Measurements from ENCODE around the gene KAZN. TPM values are rescaled to one million over a fixed set of nuclear protein-coding genes. Genes with fewer than 3 reads are reported as not detected.
"Not testable (repeated sequence)": the region's sequence is repeated elsewhere in the genome, so short reads cannot be mapped to it uniquely, and the experiment has no call there.

Gene KAZN
- 0.22 and 0.60 TPM in 2 replicates for total RNA-seq

DNA sequence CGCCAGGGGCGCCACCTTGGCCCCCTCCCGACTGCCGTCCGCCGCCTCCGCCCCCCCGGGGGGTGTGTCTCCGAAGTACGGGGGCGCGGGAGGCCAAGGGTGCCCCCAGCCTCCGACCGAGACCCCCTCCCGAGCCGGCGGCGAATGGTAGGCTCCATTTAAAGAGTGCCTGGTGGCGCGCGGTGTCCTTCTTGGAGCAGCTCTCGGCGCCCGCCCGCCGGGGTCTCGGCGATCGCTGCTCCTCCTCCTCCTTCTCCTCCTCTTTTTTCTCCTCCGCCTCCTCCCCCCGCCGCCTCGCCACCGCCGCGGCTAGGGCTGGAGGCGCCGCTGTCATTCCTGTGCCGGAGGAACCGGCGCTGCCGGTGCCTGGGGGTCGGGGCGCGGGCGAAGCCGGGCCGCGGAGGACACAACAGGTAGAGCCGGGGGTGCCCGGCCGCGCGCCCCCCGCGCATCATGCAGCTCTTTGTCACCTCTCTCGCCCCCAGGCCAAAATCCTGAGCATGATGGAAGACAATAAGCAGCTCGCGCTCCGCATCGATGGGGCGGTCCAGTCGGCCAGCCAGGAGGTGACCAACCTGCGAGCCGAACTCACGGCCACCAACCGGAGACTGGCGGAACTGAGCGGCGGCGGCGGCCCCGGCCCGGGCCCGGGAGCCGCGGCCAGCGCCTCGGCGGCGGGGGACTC lies at the start of gene KAZN:
Gene KAZN, plus strand, starts transcription at position 188 of the 685 bp plus-strand sequence.
- DNase-seq (ENCODE audit: low read depth in 2 of 2) = no peak

DNA sequence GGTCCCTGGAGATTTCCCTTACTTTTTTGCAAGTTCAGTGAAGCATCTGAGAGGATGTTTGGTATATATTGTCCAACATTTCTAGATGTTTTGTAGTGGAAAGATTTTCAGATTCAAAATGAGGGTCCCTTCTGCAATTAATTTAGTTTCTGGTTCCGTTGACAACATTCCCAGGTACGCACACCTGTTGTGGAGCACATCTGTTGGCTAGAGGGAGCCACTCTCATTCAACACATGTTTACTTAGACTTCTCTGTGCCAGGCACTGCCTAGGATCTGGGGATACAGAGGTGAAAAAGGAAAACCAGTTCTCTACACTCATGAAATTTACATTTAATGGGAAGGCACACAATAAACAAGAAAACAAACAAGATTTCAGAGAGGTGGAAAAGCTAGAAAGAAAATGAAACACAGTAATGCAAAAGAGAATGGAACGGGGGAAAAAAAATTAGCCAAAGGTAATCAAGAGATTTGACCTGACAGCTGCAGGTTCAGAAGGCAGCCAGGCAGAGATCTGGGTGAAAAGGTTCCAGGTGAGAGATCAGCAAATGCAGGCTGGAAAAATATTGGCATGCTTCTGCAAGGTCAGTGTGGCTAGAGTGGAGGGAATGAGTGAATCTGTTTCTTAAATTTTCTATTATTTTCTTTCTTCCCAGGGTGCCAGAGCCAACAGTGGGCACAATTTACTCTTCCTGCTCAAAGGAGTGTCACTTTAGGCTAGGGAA lies 48.4 kb upstream of the KAZN start:
- DNase-seq (ENCODE audit: low read depth in 2 of 2) = no peak

DNA sequence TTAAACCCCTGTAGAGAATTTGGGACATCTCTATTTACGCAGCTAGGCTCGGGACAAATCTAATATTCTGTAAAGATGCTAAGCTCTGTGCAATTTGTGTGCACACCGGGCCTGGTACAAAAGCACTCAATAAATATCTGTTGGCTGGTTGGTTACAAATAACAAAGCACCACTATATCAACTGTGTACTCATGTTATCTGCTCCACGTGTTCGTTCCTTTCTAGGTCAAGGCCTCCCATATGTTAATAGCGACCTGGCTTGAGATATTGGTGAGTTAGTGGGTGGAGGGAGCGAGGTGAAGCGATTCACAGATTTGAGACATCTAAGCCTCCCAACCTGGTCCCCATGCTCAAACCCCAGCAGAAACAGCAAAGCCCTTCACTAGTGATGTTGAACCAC lies 47.1 kb upstream of the KAZN start:
- DNase-seq (ENCODE audit: low read depth in 2 of 2) = no peak

DNA sequence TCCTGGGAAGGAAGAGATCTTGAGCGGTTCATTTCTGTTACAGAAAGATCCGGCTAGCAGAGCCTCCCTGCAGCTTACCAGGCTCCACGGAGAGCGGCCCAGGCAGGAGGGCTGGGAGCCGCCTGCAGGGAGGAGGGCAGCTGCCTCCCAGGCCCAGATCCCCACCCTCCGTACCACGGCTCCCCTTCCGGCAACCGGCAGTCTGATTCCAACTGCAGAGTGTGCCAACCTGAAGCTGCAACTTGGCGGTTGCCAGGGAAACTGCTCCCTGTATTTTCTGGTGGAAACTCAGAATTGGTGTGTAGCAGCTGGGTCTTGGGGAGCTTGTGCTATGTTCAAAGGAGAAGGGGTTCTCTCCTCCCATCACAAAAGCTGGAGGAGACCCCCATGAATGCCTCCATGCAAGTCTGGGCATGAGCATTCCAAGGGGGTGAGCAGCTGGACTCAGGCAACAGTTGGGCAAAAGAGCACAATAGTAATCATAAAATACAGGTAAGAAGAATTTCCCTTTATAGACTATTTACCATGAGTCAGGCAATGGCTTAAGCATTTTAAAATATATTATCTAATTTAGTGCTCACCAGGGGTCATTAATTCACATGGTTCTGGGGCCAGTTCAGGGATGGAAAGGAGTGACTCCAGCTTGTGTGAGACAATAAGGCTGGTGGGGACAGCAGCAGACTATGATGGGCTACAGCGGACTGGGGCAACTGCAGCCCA lies 46.1 kb upstream of the KAZN start:
- no peak for DNase-seq (ENCODE audit: low read depth in 2 of 2)

DNA sequence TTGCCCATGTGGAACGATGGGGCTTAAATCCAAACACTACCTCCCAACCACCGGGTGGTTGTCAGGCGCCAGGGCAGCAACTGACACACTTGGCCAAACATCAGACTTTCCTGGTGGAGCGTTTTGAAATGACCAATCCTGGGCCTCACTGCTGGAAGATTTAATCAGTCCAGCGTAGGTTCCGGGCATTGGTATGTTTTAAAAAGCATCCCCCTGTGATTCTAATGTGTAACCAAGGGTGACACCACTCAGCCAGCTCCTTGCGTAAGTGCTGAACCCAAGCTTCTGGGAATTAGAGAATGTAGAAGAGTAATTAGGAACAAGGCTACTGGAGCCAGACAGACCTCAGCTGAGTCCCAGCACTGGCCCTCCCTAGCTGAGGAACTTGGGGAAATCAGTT lies 44.8 kb upstream of the KAZN start:
- no peak for DNase-seq (ENCODE audit: low read depth in 2 of 2)

DNA sequence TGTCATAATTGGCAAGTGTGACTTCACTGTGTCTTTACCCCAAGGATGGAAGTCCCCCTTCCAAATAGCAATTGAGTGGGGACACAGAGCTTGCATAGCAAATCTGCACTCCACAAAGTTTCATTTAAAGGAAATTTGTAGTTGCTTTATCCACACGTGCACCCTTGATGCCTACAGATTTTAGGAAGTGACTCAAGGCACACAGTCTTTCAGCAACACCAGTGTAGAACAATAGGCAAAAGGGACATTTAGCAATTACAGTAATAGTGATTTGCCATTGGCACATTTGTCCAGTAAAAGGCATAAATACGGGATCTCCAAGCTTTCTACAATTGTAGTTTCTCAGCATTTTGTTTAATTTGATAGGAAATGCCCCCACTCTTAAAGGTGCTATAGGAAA lies 43.4 kb upstream of the KAZN start:
- no peak for DNase-seq (ENCODE audit: low read depth in 2 of 2)

DNA sequence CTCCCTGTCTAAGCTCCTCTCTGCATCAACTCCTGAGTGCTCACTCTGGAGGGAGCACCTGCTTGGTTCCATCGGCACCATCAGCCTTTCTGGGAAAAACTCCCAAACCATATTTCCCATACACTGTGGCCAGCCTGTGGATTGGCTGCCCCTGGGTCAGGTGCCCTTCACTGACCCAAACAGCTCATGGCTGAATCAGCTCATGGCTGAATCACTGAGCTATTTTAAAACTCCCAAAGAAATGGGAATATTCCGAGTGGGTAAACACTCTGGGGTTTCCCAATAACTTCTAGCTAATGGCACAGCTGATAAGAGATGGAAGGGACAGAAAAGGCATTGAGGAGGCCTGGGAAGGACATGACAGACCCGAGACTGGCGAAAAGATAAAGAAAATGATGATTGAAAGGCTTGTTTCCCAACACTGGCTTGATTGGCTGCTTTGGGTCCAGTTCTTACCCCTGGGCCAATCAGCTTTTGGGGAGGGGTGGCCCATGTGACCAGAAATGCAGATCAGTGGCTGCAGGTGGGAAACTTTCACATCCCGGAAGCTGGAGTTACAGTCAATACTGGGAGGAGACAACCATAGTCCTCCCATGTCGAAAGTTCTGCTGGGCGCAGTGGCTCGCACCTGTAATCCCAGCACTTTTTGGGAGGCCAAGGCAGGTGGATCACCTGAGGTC lies 37.3 kb upstream of the KAZN start:
- DNase-seq (ENCODE audit: low read depth in 2 of 2) = no peak

DNA sequence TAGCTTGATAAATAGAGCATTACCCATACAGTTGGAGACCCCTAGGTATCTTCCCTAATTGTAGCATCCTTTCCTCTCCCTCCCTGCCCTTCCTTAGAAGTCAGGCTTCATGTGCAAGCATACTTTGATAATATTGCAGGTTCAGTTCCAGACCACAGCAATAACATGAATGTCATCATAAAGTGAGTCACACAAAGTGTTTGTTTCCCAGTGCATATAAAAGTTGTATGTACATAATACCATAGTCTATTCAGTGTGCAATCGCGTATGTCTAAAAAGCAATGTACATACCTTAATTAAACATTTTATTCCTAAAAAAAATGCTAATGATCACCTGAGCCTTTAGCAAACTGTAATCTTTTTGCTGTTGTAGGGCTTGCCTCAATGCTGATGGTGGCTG lies 33.4 kb upstream of the KAZN start:
- DNase-seq (ENCODE audit: low read depth in 2 of 2) = no peak

DNA sequence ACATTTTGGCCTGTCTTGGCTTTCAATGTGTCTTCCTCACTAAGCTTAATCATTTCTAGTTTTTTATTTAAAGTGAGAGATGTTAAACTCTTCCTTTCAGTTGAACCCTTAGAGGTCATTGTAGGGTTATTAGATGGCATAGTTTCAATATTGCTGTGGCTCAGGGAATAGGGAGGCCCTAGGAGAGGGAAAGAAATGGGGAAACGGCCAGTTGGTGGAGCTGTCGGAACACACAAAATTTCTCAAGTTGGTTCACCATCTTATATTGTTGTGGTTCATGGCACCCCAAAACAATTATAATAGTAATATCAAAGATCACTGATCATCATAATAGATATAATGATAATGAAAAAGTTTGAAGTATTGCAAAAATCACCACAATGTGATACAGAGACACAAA lies 31.4 kb upstream of the KAZN start:
- no peak for DNase-seq (ENCODE audit: low read depth in 2 of 2)

DNA sequence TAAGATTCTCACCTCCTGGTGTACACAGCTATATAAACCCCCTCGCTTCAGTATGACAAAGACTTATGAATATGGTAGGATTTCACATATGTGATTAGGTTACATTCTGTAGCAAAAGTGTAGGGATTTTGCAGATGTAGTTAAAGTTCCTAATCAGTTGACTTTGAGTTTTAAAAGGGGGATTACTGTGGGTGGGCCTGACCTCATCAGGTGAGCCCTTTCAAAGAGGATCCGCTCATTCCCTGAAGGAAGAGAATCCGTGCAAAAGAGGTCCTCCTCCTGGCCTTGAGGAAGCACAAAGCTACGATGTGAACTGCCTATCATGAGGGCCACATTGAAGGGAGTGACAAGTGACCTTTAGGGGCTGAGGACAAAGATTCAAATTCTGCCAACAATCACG lies 30.6 kb upstream of the KAZN start:
- no peak for DNase-seq (ENCODE audit: low read depth in 2 of 2)

DNA sequence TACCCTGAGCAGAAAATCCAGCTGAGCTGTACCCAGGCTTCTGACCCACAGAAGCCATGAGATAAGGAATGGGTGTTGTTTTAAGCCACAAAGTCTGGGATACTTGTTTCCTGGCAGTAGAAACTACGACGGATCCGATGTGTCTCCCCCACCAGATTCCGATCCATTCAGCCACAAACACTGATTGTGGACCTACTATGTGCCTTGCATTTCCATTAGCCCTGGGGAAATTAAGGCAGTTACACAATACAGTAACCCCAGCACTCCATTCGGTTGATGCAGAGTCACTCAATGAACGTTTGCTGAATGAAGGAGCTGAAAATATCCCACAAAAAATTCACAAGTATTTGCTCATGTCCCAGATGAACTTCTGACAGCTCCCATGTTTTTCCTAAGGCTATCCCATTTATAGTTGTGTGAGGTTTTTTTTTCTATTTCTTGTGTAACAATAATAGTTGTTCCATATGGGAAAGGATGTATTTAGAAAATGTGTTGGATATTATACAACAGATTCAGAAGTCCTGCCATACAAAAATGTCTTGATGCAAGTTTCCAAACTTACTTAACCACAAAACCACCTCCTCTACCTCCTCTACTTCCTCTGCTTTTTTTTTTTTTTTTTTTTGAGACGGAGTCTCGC lies 29.6 kb upstream of the KAZN start:
- DNase-seq (ENCODE audit: low read depth in 2 of 2) = no peak

DNA sequence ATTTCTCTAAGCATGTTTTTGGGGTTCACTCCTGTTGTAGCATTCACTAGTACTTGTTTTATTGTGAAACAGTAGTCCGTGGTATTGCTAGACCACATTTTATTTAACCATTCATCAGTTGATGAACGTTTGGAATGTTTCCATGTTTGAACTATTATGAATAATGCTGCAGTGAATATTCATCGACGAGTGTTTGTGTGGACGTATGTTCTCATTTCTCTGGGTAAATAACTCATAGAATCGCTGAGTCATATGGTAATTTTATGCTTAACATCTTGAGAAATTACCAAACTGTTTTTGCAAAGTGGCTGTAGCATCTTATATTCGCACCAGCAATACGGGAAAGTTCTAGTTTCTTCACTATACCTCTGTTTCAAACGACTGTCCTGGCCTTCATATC lies 28.0 kb upstream of the KAZN start:
- DNase-seq (ENCODE audit: low read depth in 2 of 2) = no peak

DNA sequence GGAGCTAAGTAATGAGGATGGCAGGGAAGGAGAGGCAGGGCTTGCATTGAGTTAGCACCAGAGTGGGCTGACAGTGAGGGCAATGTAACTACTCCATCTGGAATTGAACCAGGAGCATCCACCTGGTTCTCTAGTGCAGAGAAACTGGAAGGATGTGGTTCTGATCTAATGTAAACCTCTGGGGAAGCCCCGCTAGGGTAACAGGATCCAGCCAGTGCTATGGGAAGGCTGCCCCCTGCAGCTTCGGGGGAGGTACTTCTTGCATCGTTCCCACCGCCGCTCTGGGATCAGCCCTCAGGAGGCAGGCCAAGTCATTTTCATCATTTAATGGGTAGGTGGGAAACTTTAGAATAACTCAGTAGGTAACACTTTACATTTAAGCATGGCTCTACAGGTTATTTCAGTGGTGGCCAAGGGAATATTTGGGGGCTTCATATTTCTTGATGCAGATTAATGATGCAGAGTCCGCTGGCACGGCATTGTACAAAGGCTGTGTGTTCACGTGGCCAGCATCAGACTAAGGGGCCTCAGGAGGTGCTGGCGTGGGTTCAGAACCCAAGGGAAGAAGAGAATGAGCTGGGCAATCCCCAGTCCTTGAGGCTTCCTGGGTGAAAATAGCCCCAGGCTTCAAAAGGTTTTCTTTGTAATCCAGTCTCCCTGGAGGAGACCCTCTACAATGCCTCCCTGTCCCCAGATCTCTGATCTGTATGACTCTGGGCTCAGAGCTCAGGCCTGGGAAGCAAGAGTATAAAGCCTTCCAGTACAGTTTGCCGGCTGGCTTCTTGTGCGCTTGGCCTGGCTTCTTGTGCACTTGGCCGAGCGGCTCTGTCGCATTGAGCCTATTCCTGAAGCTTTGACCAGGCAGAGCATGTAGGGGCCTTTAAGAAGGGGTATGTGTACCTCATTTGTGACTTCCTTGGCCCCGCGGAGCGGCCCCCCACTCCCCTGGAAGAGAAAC lies 26.4 kb upstream of the KAZN start:
- no peak for DNase-seq (ENCODE audit: low read depth in 2 of 2)

DNA sequence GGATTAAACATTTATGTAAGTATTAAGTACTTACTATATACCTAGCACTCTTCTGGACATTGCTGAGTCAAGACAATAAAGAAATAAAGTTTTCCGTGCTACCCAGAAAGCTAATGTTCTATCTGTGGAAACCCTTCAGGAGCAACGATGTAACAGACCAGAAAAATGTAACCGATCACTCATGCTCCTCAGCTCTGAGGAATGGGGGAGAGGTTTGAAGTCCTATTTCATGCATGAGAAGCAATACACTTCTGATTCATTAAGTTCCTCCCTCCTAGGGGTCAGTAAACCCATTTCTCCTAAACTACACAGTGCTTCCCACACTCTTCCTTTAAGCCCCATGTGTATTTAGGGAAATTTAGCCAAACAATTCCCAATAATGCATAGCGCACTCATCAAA lies 25.6 kb upstream of the KAZN start:
- no peak for DNase-seq (ENCODE audit: low read depth in 2 of 2)

DNA sequence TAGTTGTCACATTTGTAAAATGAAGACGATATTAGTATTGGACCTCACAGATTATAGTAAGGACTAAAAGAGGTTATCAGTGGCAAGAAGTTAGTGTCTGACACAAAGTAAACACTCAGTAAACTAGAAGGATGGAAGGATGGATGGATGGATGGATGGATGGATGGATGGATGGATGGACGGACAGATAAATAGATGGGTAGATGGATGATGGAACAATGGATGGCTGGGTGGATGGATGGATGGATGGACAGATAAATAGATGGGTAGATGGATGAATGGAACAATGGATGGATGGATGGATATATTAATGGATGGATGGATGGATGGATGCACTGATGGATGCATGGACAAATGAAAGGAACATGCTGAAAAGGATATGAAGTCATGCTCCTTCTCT lies 22.3 kb upstream of the KAZN start:
- DNase-seq (ENCODE audit: low read depth in 2 of 2) = no peak

DNA sequence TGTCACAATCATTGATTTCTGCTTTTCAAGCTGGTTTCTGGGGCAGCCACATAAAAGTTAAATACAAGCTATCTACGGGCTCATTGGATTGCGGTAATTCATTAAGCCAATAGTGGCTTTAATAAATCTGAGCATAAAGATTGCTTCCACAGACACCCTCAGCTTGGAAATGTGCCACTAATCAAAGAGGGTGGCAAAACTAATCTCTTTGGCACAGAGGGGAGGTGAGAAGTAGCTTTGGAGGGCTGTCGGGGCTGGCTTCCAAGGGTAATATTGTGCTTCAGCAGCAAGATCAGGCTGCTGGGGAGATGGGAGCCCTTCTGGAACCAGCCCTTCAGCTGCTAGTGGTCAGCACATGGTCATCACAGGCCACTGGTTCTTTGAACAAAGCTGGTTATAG lies 21.2 kb upstream of the KAZN start:
- DNase-seq (ENCODE audit: low read depth in 2 of 2) = no peak

DNA sequence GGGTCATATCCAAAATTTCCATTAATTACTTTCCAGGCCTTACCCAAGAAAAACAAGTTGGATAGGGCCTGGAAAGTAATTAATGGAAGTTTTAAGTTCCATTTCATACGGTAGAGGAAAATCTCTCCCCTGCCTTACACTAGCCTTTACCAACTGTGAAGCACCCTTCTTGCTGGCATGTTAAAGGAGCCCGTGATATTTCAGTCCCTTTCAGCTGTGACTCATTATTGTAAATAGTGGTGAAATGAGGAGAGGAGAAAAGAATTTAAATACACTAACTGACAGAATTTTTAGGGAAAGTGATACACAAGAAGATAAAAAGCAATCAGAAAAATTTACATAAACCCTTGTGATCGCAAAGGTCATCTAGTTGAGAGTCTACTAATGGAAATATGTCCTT lies 20.3 kb upstream of the KAZN start:
- no peak for DNase-seq (ENCODE audit: low read depth in 2 of 2)

DNA sequence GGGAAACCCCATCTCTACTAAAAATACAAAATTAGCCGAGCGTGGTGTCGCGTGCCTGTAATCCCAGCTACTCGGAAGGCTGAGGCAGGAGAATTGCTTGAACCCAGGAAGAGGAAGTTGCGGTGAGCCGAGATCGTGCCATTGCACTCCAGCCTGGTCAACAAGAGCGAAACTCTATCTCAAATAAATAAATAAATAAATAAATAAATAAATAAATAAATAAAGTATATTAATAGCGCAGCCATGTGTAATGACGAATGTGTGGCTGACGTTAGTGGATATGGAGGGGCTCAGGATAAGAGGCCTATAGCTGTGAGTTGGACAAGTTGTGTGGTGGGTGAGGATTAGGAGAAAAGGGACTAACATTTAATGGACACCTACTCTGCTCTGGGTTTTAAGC lies 18.2 kb upstream of the KAZN start:
- DNase-seq (ENCODE audit: low read depth in 2 of 2) = not testable (repeated sequence)

DNA sequence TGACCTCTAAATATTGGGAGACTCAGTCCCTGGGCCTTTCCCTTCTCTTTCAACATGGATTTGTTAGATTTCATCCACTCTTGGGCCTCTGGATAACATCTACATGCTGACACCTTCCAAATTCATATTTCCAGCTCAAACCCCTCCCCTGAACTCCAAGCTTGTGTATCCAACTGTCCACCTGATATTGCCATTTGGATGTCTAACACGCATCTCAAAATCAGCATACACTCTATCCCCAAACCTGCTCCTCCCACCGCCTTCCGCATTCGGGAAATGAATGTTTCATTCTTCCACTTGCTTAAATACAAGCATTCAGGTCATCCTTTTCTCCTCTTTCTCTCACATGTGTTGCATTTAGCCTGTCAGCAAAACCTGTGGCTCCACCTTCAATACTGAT lies 17.5 kb upstream of the KAZN start:
- DNase-seq (ENCODE audit: low read depth in 2 of 2) = no peak

DNA sequence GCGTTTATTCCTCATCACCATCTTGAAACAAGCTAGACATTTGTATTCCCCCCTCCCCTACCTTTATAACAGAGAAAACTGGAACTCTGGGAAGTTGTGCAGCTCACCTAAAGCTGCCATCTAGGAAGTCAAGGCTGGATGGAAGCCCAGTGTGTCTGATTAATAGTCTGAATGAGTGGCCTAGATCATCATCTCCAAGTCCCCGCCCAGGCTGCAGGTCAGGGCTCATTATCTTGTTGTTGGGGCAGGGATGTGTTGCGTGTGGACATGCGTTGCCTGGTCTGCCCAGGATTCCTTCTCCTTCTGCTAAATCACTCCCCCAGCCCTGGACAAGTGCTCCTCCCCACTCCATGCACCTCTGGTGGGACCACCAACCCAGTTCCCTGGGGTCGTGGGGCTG lies 14.7 kb upstream of the KAZN start:
- DNase-seq (ENCODE audit: low read depth in 2 of 2) = no peak

DNA sequence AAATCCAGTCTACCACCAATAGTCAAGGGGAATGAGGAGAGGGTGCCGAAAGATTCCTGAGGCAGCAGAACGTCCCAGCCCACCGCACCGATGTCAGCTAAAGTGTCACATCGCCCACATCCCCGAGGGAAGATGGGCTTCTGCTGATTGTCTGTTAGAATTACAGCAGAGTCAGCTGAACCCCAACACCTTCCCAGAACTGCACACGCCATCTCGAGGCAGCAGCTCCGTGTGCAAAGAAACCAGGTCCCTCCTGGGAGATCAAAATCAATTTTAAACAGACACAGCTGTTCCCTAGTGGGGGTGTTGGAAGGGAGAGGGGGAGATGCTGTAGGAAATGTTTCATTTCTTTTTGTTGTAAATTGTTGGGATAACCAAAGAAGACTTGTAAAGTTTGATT lies 12.8 kb upstream of the KAZN start:
- DNase-seq (ENCODE audit: low read depth in 2 of 2) = no peak
